ENCODE measurements around the gene LYRM4.

- TF ChIP-seq CTCF (IDR thresholded peaks at IDR 0.05; ENCODE audit: insufficient read depth, low read length) (peak; percentile 63), POLR2AphosphoS5 (IDR thresholded peaks at IDR 0.05; ENCODE audit: low read depth) (no peak), REST (IDR thresholded peaks at IDR 0.05; ENCODE audit: insufficient replicate concordance, low read depth) (no peak)
Measured at GRCh38 chr6:5302995-5303622, 42.4 kb upstream of the LYRM4 start.
